Endodermal cell (in vitro differentiated cells): ENCODE data around the gene CLDN19. TPM values are rescaled to one million over a fixed set of nuclear protein-coding genes. Genes with fewer than 3 reads are reported as not detected.

Experiments used
- DNase-seq: peaks from one replicate; pipeline ENCODE4 v3.0.0-alpha.2; 2017
- H3K27ac ChIP-seq: 2 replicates; pipeline ENCODE4 v1.5.1; 2013; ENCODE audit warnings: mild to moderate bottlenecking, low read depth, low read length, moderate library complexity
- H3K27me3 ChIP-seq: 2 replicates; pipeline ENCODE4 v1.6.1; 2013; ENCODE audit warnings: mild to moderate bottlenecking, low read length, moderate library complexity; ENCODE audit not compliant: insufficient read depth, control insufficient read depth, poor library complexity, severe bottlenecking
- H3K36me3 ChIP-seq: 2 replicates; pipeline ENCODE4 v1.7.0; 2013; ENCODE audit warnings: mild to moderate bottlenecking, low read length, moderate library complexity; ENCODE audit not compliant: control insufficient read depth, insufficient read depth
- H3K4me1 ChIP-seq: one replicate; pipeline ENCODE4 v1.7.0; 2013; ENCODE audit warnings: low read length; ENCODE audit not compliant: control insufficient read depth, insufficient read depth
- H3K4me3 ChIP-seq: 2 replicates; pipeline ENCODE4 v1.5.1; 2013; ENCODE audit warnings: mild to moderate bottlenecking, low read length, moderate library complexity
- H3K9ac ChIP-seq: 2 replicates; pipeline ENCODE4 v1.6.1; 2013; ENCODE audit warnings: mild to moderate bottlenecking, low read length, moderate library complexity; ENCODE audit not compliant: poor library complexity, severe bottlenecking; ENCODE audit errors: extremely low read depth
- H3K9me3 ChIP-seq: 2 replicates; pipeline ENCODE4 v1.6.1; 2013; ENCODE audit warnings: mild to moderate bottlenecking, low read length, moderate library complexity; ENCODE audit not compliant: control insufficient read depth
- H3K27ac Mint-ChIP-seq: 2 replicates; pipeline ENCODE4 v1.8.0; 2020; ENCODE audit warnings: mixed read lengths
- H3K27me3 Mint-ChIP-seq: 2 replicates; pipeline ENCODE4 v1.8.0; 2021; ENCODE audit warnings: mild to moderate bottlenecking, mixed read lengths; ENCODE audit not compliant: insufficient read depth
- H3K36me3 Mint-ChIP-seq: 2 replicates; pipeline ENCODE4 v1.8.0; 2020; ENCODE audit warnings: low read depth, mixed read lengths
- H3K4me1 Mint-ChIP-seq: 2 replicates; pipeline ENCODE4 v1.8.0; 2020; ENCODE audit warnings: mixed read lengths
- H3K4me3 Mint-ChIP-seq: 2 replicates; pipeline ENCODE4 v1.8.0; 2020; ENCODE audit warnings: mild to moderate bottlenecking, moderate library complexity, mixed read lengths
- H3K9me3 Mint-ChIP-seq: 2 replicates; pipeline ENCODE4 v1.8.0; 2020; ENCODE audit warnings: mild to moderate bottlenecking, mixed read lengths
- CTCF ChIP-seq: fragments of 200-600 bp; sonication (generic); conservative IDR thresholded peaks from 2 replicates; pipeline ENCODE4 v1.5.0; 2021; ENCODE audit warnings: antibody characterized with exemption, mild to moderate bottlenecking
- WGBS, 2 experiments: methylation state at CpG; one replicate each; pipeline versions ENCODE4 v1.1.5 to v1.1.7; 2013; ENCODE audit warnings: missing lambda C conversion rate in 2 of 2, mixed read lengths in 1 of 2; ENCODE audit not compliant: insufficient coverage in 1 of 2, insufficient read length in 1 of 2; 5-methylcytosine and 5-hydroxymethylcytosine counted together
- total RNA-seq, 2 donors: library from RNA; stranded (reverse); fragmentation: NEBNext Ultra II Directional in 1 of 2; extraction: Animal tissue kit (Norgen Biotek cat#: 25700) in 1 of 2; gene quantifications; 2 replicates in 1 of 2; 3 replicates in 1 of 2; pipeline ENCODE4 v1.2.1, GENCODE V29; 2021

The CLDN19 gene
- total RNA-seq, 2 donors from 2014 or later, result 31.6 to 32.6 TPM

GRCh38 chr1:42738678-42739226 is 1.3 kb downstream of the CLDN19 start:
- DNase-seq, result no peak
- Mint-ChIP-seq H3K36me3 (peaks cover 6% of the 10 kb centered on the region), H3K4me3 (peak overlapping the region; percentile 61), H3K27me3 (no peaks in the 10 kb centered on the region), H3K9me3 (no peaks in the 10 kb centered on the region), H3K4me1 (peaks cover 28% of the 10 kb centered on the region), H3K27ac (no peak overlapping the region)
- no peak overlapping the region for H3K9ac ChIP-seq
- H3K27me3 ChIP-seq, result no peaks in the 10 kb centered on the region
- H3K36me3 ChIP-seq, result no peaks in the 10 kb centered on the region
- WGBS, 2 experiments, result 91 to 93% methylated on average over 7 to 8 of the region's 8 CpGs
- H3K4me3 ChIP-seq, result no peak overlapping the region
- no peak for TF ChIP-seq CTCF
- H3K27ac ChIP-seq, result no peak overlapping the region
- peaks cover 6% of the 10 kb centered on the region for H3K4me1 ChIP-seq
- no peaks in the 10 kb centered on the region for H3K9me3 ChIP-seq

- Histone ChIP-seq H3K9ac (no peak overlapping the region), H3K9me3 (no peaks in the 10 kb centered on the region), H3K27ac (no peak overlapping the region), H3K4me1 (peaks cover 6% of the 10 kb centered on the region), H3K27me3 (no peaks in the 10 kb centered on the region), H3K4me3 (no peak overlapping the region), H3K36me3 (no peaks in the 10 kb centered on the region)
- no peak overlapping the region for H3K27ac Mint-ChIP-seq
- H3K9me3 Mint-ChIP-seq, result no peaks in the 10 kb centered on the region
- WGBS, 2 experiments, result 89 to 93% methylated on average over 16 to 21 of the region's 21 CpGs
- TF ChIP-seq CTCF, result no peak
- no peaks in the 10 kb centered on the region for H3K27me3 Mint-ChIP-seq
- peaks cover 6% of the 10 kb centered on the region for H3K36me3 Mint-ChIP-seq
- no peak overlapping the region for H3K4me3 Mint-ChIP-seq
- peaks cover 29% of the 10 kb centered on the region for H3K4me1 Mint-ChIP-seq
- no peak for DNase-seq
Observed at GRCh38 chr1:42737986-42738677, 1.9 kb downstream of the CLDN19 start.

GRCh38 chr1:42737257-42737656 is 2.8 kb downstream of the CLDN19 start:
- Histone ChIP-seq H3K9me3 (no peaks in the 10 kb centered on the region), H3K27me3 (no peaks in the 10 kb centered on the region), H3K4me3 (no peak overlapping the region), H3K4me1 (peaks cover 6% of the 10 kb centered on the region), H3K27ac (no peak overlapping the region), H3K36me3 (no peaks in the 10 kb centered on the region), H3K9ac (no peak overlapping the region)
- peaks cover 30% of the 10 kb centered on the region for H3K4me1 Mint-ChIP-seq
- WGBS, 2 experiments, result 85 to 100% methylated on average over 2 to 5 of the region's 5 CpGs
- DNase-seq, result peak; percentile 34
- no peak for TF ChIP-seq CTCF
- H3K9me3 Mint-ChIP-seq, result no peaks in the 10 kb centered on the region
- no peak overlapping the region for H3K4me3 Mint-ChIP-seq
- H3K36me3 Mint-ChIP-seq, result peaks cover 6% of the 10 kb centered on the region
- H3K27me3 Mint-ChIP-seq, result no peaks in the 10 kb centered on the region
- no peak overlapping the region for H3K27ac Mint-ChIP-seq
